Ishikawa (cell line): ENCODE results near the gene PPP1R13B.

Experiments
- CEBPB ChIP-seq: IDR thresholded peaks from 2 replicates; pipeline ENCODE4 v1.6.1; 2012
- EGR1 ChIP-seq: IDR thresholded peaks from 2 replicates; pipeline ENCODE4 v1.6.1; 2012
- NFIC ChIP-seq: IDR thresholded peaks from 2 replicates; pipeline ENCODE4 v1.6.1; 2012
- RAD21 ChIP-seq: IDR thresholded peaks from 2 replicates; pipeline ENCODE4 v1.6.1; 2012; ENCODE audit warnings: low read depth
- TAF1 ChIP-seq: IDR thresholded peaks from 2 replicates; pipeline ENCODE4 v1.6.1; 2012; ENCODE audit warnings: low read depth, mild to moderate bottlenecking
- TCF12 ChIP-seq: IDR thresholded peaks from 2 replicates; pipeline ENCODE4 v1.6.1; 2012; ENCODE audit warnings: low read depth
- TF ChIP-seq, protein P1 (sequence below): IDR thresholded peaks from 2 replicates; pipeline ENCODE4 v1.6.1; 2012
- TF ChIP-seq, protein P2 (sequence below): IDR thresholded peaks from 2 replicates; pipeline ENCODE4 v1.6.1; 2012; ENCODE audit warnings: low read depth, mild to moderate bottlenecking

DNA sequence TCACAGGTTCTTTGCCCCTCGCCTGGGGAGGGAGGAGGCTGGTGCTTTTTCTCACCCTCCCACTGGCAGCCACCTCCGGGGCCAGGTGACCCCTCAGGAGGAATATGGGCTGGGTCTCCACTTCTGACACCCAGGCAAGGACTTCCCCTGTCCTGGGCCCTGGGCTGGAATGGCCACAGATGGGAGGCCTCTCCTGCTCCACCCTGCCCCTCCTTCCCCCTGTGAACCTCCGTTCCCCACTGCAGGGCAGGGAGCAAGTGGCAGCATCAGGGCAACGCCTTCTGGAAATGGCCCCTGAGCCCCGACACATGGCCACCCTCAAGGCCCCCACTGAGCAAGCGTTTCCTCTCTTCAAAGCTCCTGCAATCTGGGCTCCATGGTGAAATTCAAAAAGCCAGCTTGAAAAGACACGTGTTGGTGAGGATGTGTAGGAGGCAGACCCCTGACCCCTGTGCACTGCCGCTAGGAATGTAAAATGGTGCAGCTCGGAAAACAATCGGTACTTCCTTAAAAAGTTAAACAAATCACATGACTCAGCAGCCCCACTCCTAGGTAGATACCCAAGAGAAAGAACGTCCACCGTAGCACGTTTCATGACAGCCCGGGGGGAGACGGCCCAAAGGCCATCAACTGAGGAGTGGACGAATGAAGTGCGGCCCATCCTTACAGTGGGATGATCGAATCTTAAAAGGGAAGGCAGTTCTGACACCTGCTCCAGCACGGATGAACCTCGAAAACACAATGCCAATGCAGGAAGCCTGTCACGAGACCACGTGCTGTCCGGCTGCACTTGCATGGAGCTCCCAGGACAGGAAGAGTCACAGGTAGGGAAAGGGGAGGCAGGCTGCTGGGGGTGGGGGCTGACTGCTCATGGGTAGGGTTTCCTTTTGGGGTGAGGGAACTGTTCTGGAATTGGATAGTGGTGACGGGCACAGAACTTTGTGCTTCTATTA is 143.7 kb downstream of the PPP1R13B start:
- TF ChIP-seq TAF1 (no peak), EGR1 (no peak), CEBPB (no peak), NFIC (no peak), RAD21 (no peak), TCF12 (no peak)
- TF ChIP-seq, protein P1, sequence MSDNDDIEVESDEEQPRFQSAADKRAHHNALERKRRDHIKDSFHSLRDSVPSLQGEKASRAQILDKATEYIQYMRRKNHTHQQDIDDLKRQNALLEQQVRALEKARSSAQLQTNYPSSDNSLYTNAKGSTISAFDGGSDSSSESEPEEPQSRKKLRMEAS = no peak
- TF ChIP-seq, protein P2, sequence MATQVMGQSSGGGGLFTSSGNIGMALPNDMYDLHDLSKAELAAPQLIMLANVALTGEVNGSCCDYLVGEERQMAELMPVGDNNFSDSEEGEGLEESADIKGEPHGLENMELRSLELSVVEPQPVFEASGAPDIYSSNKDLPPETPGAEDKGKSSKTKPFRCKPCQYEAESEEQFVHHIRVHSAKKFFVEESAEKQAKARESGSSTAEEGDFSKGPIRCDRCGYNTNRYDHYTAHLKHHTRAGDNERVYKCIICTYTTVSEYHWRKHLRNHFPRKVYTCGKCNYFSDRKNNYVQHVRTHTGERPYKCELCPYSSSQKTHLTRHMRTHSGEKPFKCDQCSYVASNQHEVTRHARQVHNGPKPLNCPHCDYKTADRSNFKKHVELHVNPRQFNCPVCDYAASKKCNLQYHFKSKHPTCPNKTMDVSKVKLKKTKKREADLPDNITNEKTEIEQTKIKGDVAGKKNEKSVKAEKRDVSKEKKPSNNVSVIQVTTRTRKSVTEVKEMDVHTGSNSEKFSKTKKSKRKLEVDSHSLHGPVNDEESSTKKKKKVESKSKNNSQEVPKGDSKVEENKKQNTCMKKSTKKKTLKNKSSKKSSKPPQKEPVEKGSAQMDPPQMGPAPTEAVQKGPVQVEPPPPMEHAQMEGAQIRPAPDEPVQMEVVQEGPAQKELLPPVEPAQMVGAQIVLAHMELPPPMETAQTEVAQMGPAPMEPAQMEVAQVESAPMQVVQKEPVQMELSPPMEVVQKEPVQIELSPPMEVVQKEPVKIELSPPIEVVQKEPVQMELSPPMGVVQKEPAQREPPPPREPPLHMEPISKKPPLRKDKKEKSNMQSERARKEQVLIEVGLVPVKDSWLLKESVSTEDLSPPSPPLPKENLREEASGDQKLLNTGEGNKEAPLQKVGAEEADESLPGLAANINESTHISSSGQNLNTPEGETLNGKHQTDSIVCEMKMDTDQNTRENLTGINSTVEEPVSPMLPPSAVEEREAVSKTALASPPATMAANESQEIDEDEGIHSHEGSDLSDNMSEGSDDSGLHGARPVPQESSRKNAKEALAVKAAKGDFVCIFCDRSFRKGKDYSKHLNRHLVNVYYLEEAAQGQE = no peak
